GM21723 (cell line): Measurements from ENCODE around the gene KLHL29.

Source experiments
- ATAC-seq: cut with Tn5 transposase; IDR thresholded peaks from one replicate; pipeline ENCODE4 v1.9.1; 2021; ENCODE audit warnings: mild to moderate bottlenecking, moderate library complexity; ENCODE audit not compliant: unreplicated experiment

KLHL29 gene

DNA sequence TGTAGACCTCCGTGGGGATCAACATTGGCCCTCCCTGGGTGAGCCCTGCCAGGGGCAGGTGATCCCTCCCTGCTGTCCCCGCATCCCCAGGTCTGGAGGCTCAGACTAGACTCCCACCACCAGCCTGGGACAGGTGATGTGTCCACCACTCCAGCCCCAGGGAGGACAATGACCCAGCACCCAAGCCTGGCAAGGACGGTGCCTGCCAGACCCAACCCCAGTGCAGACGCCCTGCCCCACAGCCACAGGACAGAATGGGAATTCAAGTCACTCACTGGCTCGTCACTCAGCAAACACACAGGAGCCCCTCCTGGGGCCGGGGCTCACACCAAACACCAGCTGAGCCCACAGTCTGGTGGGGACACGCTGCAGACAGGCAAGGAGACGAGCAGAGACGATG lies 302.2 kb downstream of the KLHL29 start:
- ATAC-seq = no peak

GRCh38 chr2:23687713-23688112 lies 302.7 kb downstream of the KLHL29 start:
- no peak for ATAC-seq

- ATAC-seq = no peak
These were observed 303.6 kb downstream of the KLHL29 start for GRCh38 chr2:23688486-23689130.

- no peak for ATAC-seq
These were observed 304.2 kb downstream of the KLHL29 start for GRCh38 chr2:23689131-23689700.

GRCh38 chr2:23689891-23690290 lies 304.9 kb downstream of the KLHL29 start:
- ATAC-seq = no peak

GRCh38 chr2:23690421-23691105 lies 305.6 kb downstream of the KLHL29 start:
- ATAC-seq = no peak

DNA sequence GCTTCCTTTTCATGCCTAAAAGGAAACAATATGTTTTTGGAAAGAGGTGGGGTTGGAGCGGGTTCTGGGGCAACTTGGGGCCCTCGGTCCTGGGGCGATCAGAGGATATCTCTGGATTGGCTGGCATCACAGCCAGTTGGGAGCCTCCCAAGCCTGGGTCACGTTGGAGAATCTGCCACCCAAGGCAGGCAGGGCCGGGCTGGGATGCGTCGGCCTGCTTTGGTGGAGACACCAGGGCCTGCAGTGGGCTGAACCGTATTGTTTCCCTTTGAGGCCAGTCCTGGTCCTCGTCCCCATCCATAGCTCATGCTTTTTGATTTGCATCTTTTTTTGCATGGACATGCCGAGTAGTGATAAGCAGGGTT lies 306.1 kb downstream of the KLHL29 start:
- ATAC-seq = no peak

GRCh38 chr2:23691565-23691964 lies 306.6 kb downstream of the KLHL29 start:
- ATAC-seq = no peak

- ATAC-seq = no peak
These were observed 307.3 kb downstream of the KLHL29 start for GRCh38 chr2:23692263-23692662.

GRCh38 chr2:23692851-23693605 lies 308.0 kb downstream of the KLHL29 start:
- no peak for ATAC-seq

DNA sequence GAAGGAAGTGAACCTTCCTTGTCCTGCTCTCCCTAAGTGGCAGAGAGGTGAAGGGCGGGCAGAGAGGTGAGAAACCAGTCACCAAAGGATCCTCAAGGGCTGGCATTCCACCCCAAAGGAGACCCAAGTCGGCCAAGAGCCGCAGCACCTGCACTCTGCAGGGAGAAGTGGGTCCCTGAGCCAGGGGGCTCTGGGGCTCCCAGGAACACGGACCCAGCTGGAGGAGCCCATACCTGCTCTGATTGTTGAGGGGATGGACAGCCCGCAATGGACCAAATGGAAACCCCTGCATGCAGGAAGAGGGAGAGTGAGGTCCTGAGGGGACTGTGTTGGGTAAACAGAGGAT lies 308.6 kb downstream of the KLHL29 start:
- ATAC-seq = no peak

DNA sequence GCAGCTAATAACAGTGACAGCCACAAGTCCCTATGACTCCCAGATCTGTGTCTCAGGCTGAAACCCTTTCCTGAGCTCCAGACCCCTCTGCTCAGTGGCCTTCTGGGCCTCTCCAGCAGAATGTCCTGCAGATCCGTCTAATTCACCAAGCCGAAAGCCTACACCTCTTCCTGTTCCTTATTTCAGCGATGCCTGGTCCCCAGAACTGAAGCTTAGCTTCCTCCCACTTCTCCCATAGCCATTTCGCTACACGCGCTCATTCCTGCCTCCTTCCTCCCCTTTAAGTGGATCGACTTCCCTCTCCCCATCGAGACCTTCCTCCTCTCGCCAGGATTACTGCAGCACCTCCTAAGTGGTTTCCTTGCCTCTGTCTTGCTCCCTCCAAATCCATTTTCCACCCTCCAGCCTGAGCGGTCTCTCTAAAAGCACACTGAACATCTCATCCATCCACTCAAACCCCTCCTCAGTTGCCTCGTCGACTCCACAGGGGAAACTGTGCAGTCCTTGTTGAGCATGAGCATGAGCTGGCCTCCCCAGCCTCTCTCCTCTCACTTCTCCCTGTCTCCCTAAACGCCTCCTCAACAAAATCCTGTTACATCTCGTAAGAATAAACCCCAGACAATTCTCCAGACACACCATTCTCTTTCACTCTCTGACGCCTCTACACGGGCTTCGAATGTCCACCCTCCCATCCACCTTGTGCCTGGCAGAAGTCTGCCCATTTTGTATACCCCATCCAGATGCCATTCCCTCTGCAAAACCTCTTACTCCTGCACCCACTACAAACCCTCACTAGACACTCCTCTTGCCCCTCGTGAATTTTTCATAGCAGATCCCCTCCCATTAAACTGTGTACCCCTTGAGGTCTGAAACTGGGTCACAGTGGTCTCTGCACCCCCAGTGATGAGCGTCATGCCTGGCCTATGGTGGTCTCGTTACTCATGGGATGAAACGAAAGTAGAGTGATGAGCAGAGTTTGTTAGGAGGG lies 309.4 kb downstream of the KLHL29 start:
- ATAC-seq = no peak

DNA sequence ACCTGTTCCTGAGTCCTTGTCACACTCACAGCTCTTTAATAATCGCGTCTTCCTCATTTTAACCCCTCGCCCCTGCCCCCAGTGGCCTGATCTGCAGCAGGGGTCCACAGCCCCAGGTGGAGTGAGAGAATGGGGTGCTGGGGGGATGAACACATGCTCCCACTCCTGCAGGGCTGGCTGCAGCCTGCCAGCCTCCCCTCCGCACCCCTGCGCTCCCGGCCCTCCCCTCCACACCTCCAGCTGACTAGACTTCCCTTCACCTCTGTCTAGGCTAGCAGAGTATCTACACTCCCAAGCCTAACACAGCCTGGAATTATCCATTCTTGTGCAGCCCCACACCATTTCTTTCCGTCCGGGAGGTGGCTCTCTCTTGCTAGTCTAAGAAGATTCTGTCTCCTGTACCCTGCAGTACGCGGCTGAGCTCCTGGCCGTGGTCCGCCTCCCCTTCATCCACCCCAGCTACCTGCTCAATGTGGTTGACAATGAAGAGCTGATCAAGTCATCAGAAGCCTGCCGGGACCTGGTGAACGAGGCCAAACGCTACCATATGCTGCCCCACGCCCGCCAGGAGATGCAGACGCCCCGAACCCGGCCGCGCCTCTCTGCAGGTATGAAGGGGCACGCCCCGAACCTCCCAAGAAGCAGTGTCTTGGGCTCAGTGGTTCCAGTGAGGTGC lies 310.4 kb downstream of the KLHL29 start:
- ATAC-seq = no peak

GRCh38 chr2:23695890-23696751 lies 311.1 kb downstream of the KLHL29 start:
- ATAC-seq = no peak

DNA sequence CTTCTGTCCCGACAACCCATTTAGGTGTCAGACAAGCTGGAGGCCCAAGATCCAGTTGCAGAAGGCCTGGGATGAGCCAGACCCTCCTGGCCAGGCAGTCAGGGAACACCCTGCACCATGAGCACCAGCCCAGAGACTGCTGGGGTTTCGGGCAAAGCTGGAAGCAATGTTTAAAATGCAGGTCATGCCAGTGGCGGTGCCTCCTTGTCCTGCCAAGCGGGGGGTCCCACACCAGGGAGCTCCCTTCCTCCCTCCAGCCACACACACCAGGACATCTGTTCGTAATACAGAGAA lies 311.7 kb downstream of the KLHL29 start:
- no peak for ATAC-seq

DNA sequence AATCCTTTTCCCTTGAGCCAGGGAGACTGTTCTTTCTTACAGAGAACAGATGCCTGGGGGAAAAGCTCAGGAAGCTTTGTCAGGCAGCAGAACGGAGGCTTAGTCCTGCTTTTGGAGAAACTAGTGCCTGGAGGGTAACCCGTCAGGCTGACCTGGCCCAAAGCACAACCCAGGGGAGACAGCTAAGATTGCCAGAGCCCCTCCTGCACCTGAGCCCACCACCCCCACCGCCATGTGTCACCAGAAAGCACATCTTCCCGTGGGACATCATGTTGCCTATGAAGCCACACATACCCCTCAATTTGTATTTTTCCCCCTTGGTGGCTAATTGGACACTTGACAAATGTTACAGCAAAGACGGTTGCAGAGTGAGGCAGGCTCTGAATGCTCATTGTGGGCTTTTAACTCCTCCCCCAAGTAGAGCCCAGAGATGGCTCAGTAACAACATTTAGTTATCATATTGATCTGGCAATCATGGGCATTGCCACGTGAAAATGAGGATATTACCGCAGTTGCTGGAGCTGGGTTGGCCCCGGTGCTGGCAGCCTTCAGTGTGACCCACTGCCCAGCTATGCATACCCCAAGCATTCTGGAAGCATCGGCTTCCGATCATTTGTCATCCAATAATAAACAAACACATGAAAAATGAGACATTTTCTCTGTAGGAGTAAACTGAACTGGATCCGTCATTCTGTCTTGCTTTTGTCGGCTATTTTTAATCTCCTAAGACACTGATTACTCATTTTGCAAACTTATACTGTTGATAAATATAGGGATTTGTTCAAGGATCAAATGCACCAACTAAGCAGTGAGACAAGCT lies 312.5 kb downstream of the KLHL29 start:
- no peak for ATAC-seq

DNA sequence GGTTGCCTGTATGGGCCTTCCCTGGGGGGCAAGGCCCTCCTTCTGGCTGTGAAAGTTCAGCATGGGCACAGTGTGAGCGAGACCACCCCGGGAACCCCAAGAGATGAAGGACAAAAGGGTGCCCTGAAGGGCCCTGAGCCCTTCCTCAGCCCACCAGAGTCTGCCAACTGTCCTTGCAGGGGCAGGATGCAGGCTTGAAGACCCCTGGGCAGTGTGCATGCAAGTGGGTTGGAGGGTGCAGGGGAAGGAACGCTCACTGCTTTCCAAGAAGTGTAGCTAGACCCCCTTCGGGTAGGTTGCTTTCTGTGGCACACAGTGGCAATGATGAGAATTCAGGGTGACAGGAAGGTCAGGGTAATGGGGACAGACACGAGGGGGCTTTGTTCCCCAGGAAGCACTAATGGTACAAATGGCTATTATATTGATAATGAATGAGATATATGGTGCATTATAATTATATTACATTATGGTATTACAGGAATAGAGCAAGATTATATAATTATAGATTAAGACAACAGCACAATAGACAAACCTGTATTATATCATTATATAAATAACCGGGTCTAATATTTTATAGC lies 313.2 kb downstream of the KLHL29 start:
- no peak for ATAC-seq
